GM10266 (cell line): ENCODE measurements around the gene DAGLB.

Experiments used
- DNase-seq: peaks from one replicate; pipeline ENCODE4 v3.0.0; 2012; ENCODE audit errors: extremely low spot score
- CTCF ChIP-seq: IDR thresholded peaks from 2 replicates; pipeline ENCODE4 v1.5.1; 2012; ENCODE audit warnings: mild to moderate bottlenecking, low read depth; ENCODE audit not compliant: control insufficient read depth, insufficient read depth; ENCODE audit errors: missing control alignments

Gene DAGLB

DNA sequence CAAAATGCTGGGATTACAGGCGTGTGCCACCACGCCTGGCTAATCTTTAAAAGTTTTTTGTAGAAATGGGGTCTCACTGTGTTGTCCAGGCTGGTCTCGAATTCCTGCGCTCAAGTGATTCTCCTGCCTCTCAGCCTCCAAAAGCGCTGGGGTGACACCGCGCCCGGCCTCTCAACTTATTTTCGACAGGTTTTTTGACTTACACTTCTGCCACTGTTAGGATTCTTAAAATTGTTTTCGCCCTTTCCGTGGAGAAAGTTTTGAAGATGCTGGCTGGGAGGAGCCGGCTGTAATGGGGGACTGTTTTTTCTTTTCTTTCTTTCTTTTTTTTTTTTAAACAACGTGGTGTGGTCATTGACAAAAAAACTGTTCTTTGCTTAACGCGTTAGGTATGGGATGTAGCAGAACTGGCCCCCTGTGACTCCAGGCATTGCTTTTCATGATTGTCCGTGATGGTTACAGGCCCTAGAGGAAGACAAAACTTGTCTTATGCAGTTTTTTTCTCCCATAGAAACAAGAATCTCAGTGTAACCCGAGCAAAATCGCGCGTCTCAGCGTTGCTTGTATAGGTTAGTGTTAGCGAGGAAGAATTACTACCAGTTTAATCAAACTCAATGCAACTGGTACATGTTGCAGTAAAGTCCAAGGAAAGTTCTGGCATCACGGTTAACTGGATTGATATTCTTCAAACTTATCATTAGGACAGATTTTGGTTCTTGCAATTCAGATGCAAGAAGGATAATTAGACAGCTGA is 72.2 kb downstream of the DAGLB start:
- TF ChIP-seq CTCF: no peak
- no peak for DNase-seq

DNA sequence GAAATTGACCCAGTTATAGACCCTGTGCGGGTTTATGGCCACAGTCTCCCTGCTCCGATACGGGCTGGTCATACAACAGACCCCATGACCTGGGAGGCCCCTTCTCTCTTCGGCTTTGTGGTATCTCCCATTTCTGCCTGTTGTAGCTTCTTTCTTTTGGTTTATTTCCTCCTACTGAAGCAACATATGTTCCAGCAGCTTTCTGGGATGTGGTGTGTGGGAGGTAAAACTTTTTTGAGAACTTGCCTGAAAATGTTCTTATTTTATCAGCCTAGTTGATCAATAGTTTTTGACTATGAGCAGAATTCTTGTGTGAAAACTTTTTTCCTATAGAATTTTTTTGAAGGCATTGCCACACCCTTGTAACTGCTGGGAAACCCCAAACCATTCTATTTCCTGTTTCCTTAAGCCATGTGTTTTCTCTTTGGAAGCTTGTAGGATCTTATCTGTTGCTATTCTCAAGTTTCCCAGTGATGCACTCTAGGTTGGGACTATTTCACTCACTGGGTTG is 80.0 kb downstream of the DAGLB start:
- DNase-seq: no peak

GRCh38 chr7:6365451-6365850 is 82.3 kb downstream of the DAGLB start:
- TF ChIP-seq CTCF: no peak
- no peak for DNase-seq

More for the DNA sequence above, 80.0 kb downstream of the DAGLB start:
- TF ChIP-seq CTCF: no peak

- no peak for DNase-seq
- no peak for TF ChIP-seq CTCF
These were observed 86.9 kb downstream of the DAGLB start for GRCh38 chr7:6360841-6361240.

DNA sequence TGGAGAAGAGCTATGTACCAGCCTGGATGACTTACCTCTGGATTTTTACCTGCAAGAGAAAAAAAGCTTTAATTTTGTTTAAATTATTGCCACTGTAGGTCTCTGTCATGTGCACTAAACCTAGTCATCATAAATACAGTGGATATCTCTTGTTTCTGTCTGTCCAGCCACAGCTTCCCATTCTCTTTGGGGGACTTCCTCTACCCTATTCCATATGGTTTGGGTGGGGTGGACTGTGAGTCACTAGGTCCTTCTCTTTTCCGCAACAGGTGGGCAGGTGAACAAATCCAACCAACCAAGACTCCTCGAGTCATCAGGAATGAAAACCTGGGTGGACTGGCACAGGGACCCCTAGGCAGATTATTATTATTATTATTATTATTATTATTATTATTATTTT is 88.0 kb downstream of the DAGLB start:
- TF ChIP-seq CTCF: no peak
- DNase-seq: no peak
